ENCODE measurements around the gene ARHGEF7. TPM values are rescaled to one million over a fixed set of nuclear protein-coding genes. Genes with fewer than 3 reads are reported as not detected.

Gene ARHGEF7
- total RNA-seq, 3 donors from 2014 or later (not counting 1 experiment from before 2014, with no cell fraction given), result 99.9 to 135 (median 105) TPM

DNA sequence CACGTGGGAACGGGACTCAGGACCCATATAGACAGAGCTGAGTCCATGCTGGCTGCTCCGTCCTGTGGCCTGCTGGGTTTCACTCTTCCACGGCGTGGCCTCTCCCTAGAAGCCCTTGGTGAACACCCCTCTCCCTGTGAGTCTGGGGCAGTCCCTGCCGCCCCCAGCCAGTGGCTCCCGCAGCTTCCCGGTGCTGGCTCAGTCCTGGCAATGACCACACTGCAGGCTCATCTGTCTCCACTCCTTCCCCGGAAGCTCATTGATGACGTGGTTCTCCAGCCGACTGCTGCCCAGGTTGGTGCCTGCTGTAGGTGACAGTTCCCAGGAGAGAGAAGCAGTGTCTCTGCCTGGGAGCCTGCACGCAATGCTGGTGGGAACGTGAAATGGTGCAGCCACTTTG lies 203.3 kb downstream of the ARHGEF7 start:
- WGBS (ENCODE audit: insufficient coverage), result 93% methylated on average over 13 of the region's 13 CpGs
- no peaks in the 10 kb centered on the region for H3K36me3 Mint-ChIP-seq
- no peak for DNase-seq
- TF ChIP-seq, protein P1, sequence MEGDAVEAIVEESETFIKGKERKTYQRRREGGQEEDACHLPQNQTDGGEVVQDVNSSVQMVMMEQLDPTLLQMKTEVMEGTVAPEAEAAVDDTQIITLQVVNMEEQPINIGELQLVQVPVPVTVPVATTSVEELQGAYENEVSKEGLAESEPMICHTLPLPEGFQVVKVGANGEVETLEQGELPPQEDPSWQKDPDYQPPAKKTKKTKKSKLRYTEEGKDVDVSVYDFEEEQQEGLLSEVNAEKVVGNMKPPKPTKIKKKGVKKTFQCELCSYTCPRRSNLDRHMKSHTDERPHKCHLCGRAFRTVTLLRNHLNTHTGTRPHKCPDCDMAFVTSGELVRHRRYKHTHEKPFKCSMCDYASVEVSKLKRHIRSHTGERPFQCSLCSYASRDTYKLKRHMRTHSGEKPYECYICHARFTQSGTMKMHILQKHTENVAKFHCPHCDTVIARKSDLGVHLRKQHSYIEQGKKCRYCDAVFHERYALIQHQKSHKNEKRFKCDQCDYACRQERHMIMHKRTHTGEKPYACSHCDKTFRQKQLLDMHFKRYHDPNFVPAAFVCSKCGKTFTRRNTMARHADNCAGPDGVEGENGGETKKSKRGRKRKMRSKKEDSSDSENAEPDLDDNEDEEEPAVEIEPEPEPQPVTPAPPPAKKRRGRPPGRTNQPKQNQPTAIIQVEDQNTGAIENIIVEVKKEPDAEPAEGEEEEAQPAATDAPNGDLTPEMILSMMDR (IDR thresholded peaks at IDR 0.05), result no peak
- no peaks in the 10 kb centered on the region for H3K4me1 Mint-ChIP-seq
- no peak for ATAC-seq
- no peak overlapping the region for H3K27ac Mint-ChIP-seq
- H3K9me3 Mint-ChIP-seq, result no peaks in the 10 kb centered on the region
- intact Hi-C loops (cut with micrococcal nuclease), result no loop called here
- Histone ChIP-seq H3K27me3 (ENCODE audit: control insufficient read depth, insufficient read depth, low read length) (no peaks in the 10 kb centered on the region), H3K36me3 (ENCODE audit: control insufficient read depth, insufficient read depth, low read length) (no peaks in the 10 kb centered on the region), H3K27ac (ENCODE audit: low read length) (no peak overlapping the region), H3K9me3 (ENCODE audit: control insufficient read depth, insufficient read depth, low read length) (no peaks in the 10 kb centered on the region), H3K4me3 (ENCODE audit: low read length) (no peak overlapping the region), H3K4me1 (ENCODE audit: control insufficient read depth, insufficient read depth, low read length) (no peaks in the 10 kb centered on the region)
- no peaks in the 10 kb centered on the region for H3K27me3 Mint-ChIP-seq (ENCODE audit: low read depth in 2 of 2)
- H3K4me3 Mint-ChIP-seq, result no peak overlapping the region

DNA sequence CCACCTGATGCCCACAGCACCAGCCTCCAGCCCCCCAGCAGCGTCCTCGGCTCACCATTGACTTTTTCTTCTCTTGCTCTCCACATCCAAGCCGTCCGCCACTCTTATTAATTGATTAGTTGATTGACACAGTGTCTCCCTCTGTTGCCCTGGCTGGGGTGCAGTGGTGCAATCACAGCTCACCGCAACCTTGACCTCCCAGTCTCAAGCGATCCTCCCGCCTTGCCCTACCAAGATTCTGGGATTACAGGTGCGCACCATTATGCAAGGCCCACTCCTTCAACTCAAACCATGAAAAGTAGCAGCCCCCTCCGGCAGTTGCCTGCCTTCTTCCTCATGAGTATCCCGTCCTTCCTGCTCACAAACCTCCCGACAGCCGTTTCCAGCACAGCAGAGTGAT lies 204.4 kb downstream of the ARHGEF7 start:
- Mint-ChIP-seq H3K27ac (no peak overlapping the region), H3K27me3 (ENCODE audit: low read depth in 2 of 2) (no peaks in the 10 kb centered on the region), H3K9me3 (no peaks in the 10 kb centered on the region), H3K36me3 (no peaks in the 10 kb centered on the region), H3K4me1 (no peaks in the 10 kb centered on the region), H3K4me3 (no peak overlapping the region)
- H3K27ac ChIP-seq (ENCODE audit: low read length), result no peak overlapping the region
- no peaks in the 10 kb centered on the region for H3K36me3 ChIP-seq (ENCODE audit: control insufficient read depth, insufficient read depth, low read length)
- DNase-seq (no peak), ATAC-seq (no peak)
- H3K4me3 ChIP-seq (ENCODE audit: low read length), result no peak overlapping the region
- H3K27me3 ChIP-seq (ENCODE audit: control insufficient read depth, insufficient read depth, low read length), result no peaks in the 10 kb centered on the region
- intact Hi-C loops (cut with micrococcal nuclease), result no loop called here
- WGBS (ENCODE audit: insufficient coverage), result 93% methylated on average over 12 of the region's 12 CpGs
- TF ChIP-seq, protein P1 (IDR thresholded peaks at IDR 0.05), result no peak
- no peaks in the 10 kb centered on the region for H3K9me3 ChIP-seq (ENCODE audit: control insufficient read depth, insufficient read depth, low read length)
- H3K4me1 ChIP-seq (ENCODE audit: control insufficient read depth, insufficient read depth, low read length), result no peaks in the 10 kb centered on the region

DNA sequence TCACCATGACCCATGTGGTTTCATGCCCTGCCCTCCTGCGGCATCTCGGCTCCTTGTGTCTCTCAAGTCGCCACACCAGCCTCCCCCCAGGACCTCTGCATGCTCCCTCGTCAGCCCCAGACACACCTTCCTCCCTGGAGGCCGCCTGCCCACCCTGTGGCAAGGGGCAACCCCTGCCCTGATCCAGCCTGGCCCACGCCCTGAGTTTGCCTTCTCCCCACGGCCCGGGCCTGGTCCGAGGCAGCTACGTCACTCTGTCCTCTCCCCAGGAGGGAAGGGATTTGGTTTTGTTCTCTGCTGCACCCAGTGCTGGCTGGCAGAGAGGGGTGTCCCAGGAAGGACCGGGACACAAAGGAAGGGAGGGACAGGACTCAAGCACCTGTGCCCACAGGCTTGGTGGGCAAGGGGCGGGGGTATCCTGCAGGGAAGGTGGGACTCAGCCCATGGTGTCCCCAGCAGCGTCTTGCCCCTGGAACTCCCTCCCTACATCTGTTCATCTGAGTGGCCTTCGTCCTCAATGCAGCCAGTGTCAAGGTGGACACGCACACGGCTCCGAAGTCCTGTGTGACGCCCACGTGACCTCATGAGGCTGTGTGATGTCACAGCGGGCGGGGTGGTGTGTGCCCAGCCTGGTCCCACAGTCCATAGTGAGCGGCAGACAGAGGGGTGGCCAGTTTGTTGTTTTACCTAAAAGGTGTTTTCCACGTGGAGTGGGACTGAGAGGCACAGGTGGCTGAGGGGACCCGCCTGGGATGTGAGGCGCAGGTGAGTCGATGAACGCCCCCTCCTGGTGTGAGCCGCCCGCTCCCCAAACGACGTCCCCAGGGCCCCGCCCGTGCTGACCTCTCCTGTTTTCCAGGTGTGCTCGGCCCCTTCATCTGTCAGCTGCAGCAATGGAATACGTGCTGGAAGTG lies 205.1 kb downstream of the ARHGEF7 start, which contains the start of gene TEX29:
TSS of gene TEX29 (plus strand) at position 645 of the 914 bp plus-strand sequence. CDS start at position 894, 249 bp downstream.
- TF ChIP-seq, protein P1 (IDR thresholded peaks at IDR 0.05), result no peak
- Mint-ChIP-seq H3K9me3 (no peaks in the 10 kb centered on the region), H3K4me1 (no peaks in the 10 kb centered on the region), H3K27ac (no peak within 1 kb of the TSS), H3K27me3 (ENCODE audit: low read depth in 2 of 2) (no peaks in the 10 kb centered on the region), H3K4me3 (no peak within 1 kb of the TSS), H3K36me3 (no peaks in the 10 kb centered on the region)
- ATAC-seq, result no peak
- Histone ChIP-seq H3K27me3 (ENCODE audit: control insufficient read depth, insufficient read depth, low read length) (no peaks in the 10 kb centered on the region), H3K36me3 (ENCODE audit: control insufficient read depth, insufficient read depth, low read length) (no peaks in the 10 kb centered on the region), H3K9me3 (ENCODE audit: control insufficient read depth, insufficient read depth, low read length) (no peaks in the 10 kb centered on the region), H3K27ac (ENCODE audit: low read length) (no peak within 1 kb of the TSS), H3K4me1 (ENCODE audit: control insufficient read depth, insufficient read depth, low read length) (no peaks in the 10 kb centered on the region), H3K4me3 (ENCODE audit: low read length) (no peak within 1 kb of the TSS)
- intact Hi-C loops (cut with micrococcal nuclease), result no loop called here
- DNase-seq, result no peak
- 84% methylated on average over 35 of the region's 35 CpGs for WGBS (ENCODE audit: insufficient coverage)

Data from natural killer cell (primary cell).